ENCODE measurements around the gene COQ3. TPM values are rescaled to one million over a fixed set of nuclear protein-coding genes. Genes with fewer than 3 reads are reported as not detected.

Gene COQ3
- total and polyA plus RNA-seq, 2 of the 8 experiments (the other 6 are each of a cell fraction or from before 2014, with no cell fraction given) = 8.4 to 16.2 TPM

- TF ChIP-seq ATF2 (IDR thresholded peaks at IDR 0.05; ENCODE audit: low read length) (no peak), GABPA (IDR thresholded peaks at IDR 0.05; ENCODE audit: borderline replicate concordance, insufficient read depth, low read length) (no peak), SIX5 (IDR thresholded peaks at IDR 0.05; ENCODE audit: low read depth, low read length) (no peak), HDAC2 (IDR thresholded peaks at IDR 0.05; ENCODE audit: borderline replicate concordance in 1 of 2, low read depth in 2 of 2, low read length in 2 of 2) (no peak), RBBP5 (IDR thresholded peaks at IDR 0.05; ENCODE audit: borderline replicate concordance, low read depth, low read length) (no peak), BRCA1 (IDR thresholded peaks at IDR 0.05; ENCODE audit: low read depth, low read length) (no peak), SRF (IDR thresholded peaks at IDR 0.05; ENCODE audit: low read depth, low read length) (no peak), PHF8 (conservative IDR thresholded peaks at IDR 0.05; ENCODE audit: low read depth, low read length) (no peak), SIRT6 (IDR thresholded peaks at IDR 0.05; ENCODE audit: low read length) (no peak)
- TF ChIP-seq, protein P1, sequence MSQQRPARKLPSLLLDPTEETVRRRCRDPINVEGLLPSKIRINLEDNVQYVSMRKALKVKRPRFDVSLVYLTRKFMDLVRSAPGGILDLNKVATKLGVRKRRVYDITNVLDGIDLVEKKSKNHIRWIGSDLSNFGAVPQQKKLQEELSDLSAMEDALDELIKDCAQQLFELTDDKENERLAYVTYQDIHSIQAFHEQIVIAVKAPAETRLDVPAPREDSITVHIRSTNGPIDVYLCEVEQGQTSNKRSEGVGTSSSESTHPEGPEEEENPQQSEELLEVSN (IDR thresholded peaks at IDR 0.05) = no peak
These were observed 15.7 kb upstream of the COQ3 start (continued) for GRCh38 chr6:99409672-99410071.

Data from H1 (cell line).